Measurements from ENCODE around the gene GOLPH3. TPM values are rescaled to one million over a fixed set of nuclear protein-coding genes. Genes with fewer than 3 reads are reported as not detected.
"Not testable (repeated sequence)": the region's sequence is repeated elsewhere in the genome, so short reads cannot be mapped to it uniquely, and the experiment has no call there.

Gene GOLPH3
- total RNA-seq, 4 donors from 2014 or later: 149 to 277 (median 187) TPM

- peak; percentile 68 for DNase-seq (ENCODE audit: extremely low spot score)
- Histone ChIP-seq H3K9me3 (no peaks in the 10 kb centered on the region), H3K4me1 (peaks cover 0 to 6% (median 5%) of the 10 kb centered on the region in 4 donors), H3K4me3 (no peak overlapping the region), H3K36me3 (peaks cover 0 to 59% (median 33%) of the 10 kb centered on the region in 4 donors), H3K27me3 (no peaks in the 10 kb centered on the region), H3K27ac (replicated peaks in 1 of 4) (no peak overlapping the region)
- WGBS: 92% methylated on average over 12 of the region's 12 CpGs
- no peak for TF ChIP-seq POLR2AphosphoS5 (IDR thresholded peaks at IDR 0.05)
- no peak for TF ChIP-seq CTCF (IDR thresholded peaks at IDR 0.05)
- no peak for TF ChIP-seq EP300 (IDR thresholded peaks at IDR 0.05)
- no peak for TF ChIP-seq POLR2A (IDR thresholded peaks at IDR 0.05; ENCODE audit: low read depth)
- intact Hi-C loops (cut with DNase I): no loop called here
Measured at GRCh38 chr5:32088214-32088613, 85.9 kb downstream of the GOLPH3 start.

GRCh38 chr5:32087086-32088082 is 86.7 kb downstream of the GOLPH3 start:
- WGBS: 93% methylated on average over 16 of the region's 24 CpGs

GRCh38 chr5:32083981-32084430 is 90.1 kb downstream of the GOLPH3 start:
- no peak overlapping the region for H3K27ac ChIP-seq (replicated peaks in 1 of 4)
- H3K9me3 ChIP-seq: no peaks in the 10 kb centered on the region
- 85% methylated on average over 10 of the region's 10 CpGs for WGBS
- TF ChIP-seq POLR2AphosphoS5 (IDR thresholded peaks at IDR 0.05): no peak
- intact Hi-C loops (cut with DNase I): no loop called here
- no peaks in the 10 kb centered on the region for H3K27me3 ChIP-seq
- H3K4me1 ChIP-seq: no peaks in the 10 kb centered on the region
- no peak for DNase-seq (ENCODE audit: extremely low spot score)
- H3K36me3 ChIP-seq: peaks cover 0 to 55% (median 13%) of the 10 kb centered on the region in 4 donors
- no peak overlapping the region for H3K4me3 ChIP-seq

More at GRCh38 chr5:32087086-32088082, 86.7 kb downstream of the GOLPH3 start:
- intact Hi-C loops (cut with DNase I): no loop called here
- H3K4me3 ChIP-seq: no peak overlapping the region
- TF ChIP-seq POLR2A (IDR thresholded peaks at IDR 0.05; ENCODE audit: low read depth) (no peak), EP300 (IDR thresholded peaks at IDR 0.05) (no peak), POLR2AphosphoS5 (IDR thresholded peaks at IDR 0.05) (no peak), CTCF (IDR thresholded peaks at IDR 0.05) (no peak)
- H3K36me3 ChIP-seq: peaks cover 0 to 63% (median 32%) of the 10 kb centered on the region in 4 donors
- no peak for DNase-seq (ENCODE audit: extremely low spot score)
- no peaks in the 10 kb centered on the region for H3K27me3 ChIP-seq
- H3K27ac ChIP-seq (replicated peaks in 1 of 4): no peak overlapping the region
- H3K4me1 ChIP-seq: no peaks in the 10 kb centered on the region
- H3K9me3 ChIP-seq: no peaks in the 10 kb centered on the region

GRCh38 chr5:32082701-32083100 is 91.4 kb downstream of the GOLPH3 start:
- peaks cover 0 to 43% (median 8%) of the 10 kb centered on the region in 4 donors for H3K36me3 ChIP-seq

GRCh38 chr5:32080565-32080964 is 93.6 kb downstream of the GOLPH3 start:
- H3K4me3 ChIP-seq; H3K27ac ChIP-seq (replicated peaks in 1 of 4); H3K4me1 ChIP-seq; intact Hi-C loops (cut with DNase I); H3K27me3 ChIP-seq; H3K9me3 ChIP-seq; DNase-seq (ENCODE audit: extremely low spot score): not testable (repeated sequence)
- WGBS: 100% methylated on average over 1 of the region's 1 CpG
- H3K36me3 ChIP-seq: peaks cover 0 to 37% (median 1%) of the 10 kb centered on the region in 4 donors

More at GRCh38 chr5:32082701-32083100, 91.4 kb downstream of the GOLPH3 start:
- no peaks in the 10 kb centered on the region for H3K27me3 ChIP-seq
- no peak for DNase-seq (ENCODE audit: extremely low spot score)
- no peak overlapping the region for H3K27ac ChIP-seq (replicated peaks in 1 of 4)
- no peaks in the 10 kb centered on the region for H3K9me3 ChIP-seq
- whole genome bisulfite sequencing: 63% methylated on average over 4 of the region's 4 CpGs
- intact Hi-C loops (cut with DNase I): no loop called here
- H3K4me3 ChIP-seq: no peak overlapping the region
- TF ChIP-seq EP300 (IDR thresholded peaks at IDR 0.05) (no peak), POLR2A (IDR thresholded peaks at IDR 0.05; ENCODE audit: low read depth) (no peak), POLR2AphosphoS5 (IDR thresholded peaks at IDR 0.05) (no peak), CTCF (IDR thresholded peaks at IDR 0.05) (no peak)
- no peaks in the 10 kb centered on the region for H3K4me1 ChIP-seq

- H3K36me3 ChIP-seq: peaks cover 0 to 46% (median 4%) of the 10 kb centered on the region in 4 donors
- H3K27me3 ChIP-seq: not testable (repeated sequence)
- 95% methylated on average over 6 of the region's 6 CpGs for WGBS
Measured at GRCh38 chr5:32078855-32079254, 95.3 kb downstream of the GOLPH3 start.

More at GRCh38 chr5:32078855-32079254, 95.3 kb downstream of the GOLPH3 start:
- intact Hi-C loops (cut with DNase I); DNase-seq (ENCODE audit: extremely low spot score); H3K27ac ChIP-seq (replicated peaks in 1 of 4); H3K9me3 ChIP-seq; H3K4me3 ChIP-seq: not testable (repeated sequence)
- peaks cover 0 to 11% (median 0%) of the 10 kb centered on the region in 4 donors for H3K4me1 ChIP-seq
